GM19193 (cell line): ENCODE data around the gene LIN7C.

ENCODE experiments used
- POLR2A ChIP-seq: IDR thresholded peaks from 4 replicates; pipeline ENCODE4 v1.6.1; 2011; ENCODE audit not compliant: insufficient read depth, insufficient read length; ENCODE audit errors: extremely low read depth

LIN7C gene

GRCh38 chr11:27485930-27486773 is 20.4 kb downstream of the LIN7C start:
- no peak for TF ChIP-seq POLR2A

GRCh38 chr11:27482793-27483192 is 23.8 kb downstream of the LIN7C start:
- TF ChIP-seq POLR2A, result no peak

- TF ChIP-seq POLR2A, result no peak
Measured at GRCh38 chr11:27481992-27482391, 24.6 kb downstream of the LIN7C start.

- TF ChIP-seq POLR2A, result no peak
Measured at GRCh38 chr11:27477831-27478230, 28.7 kb downstream of the LIN7C start.

GRCh38 chr11:27477243-27477642 is 29.3 kb downstream of the LIN7C start:
- TF ChIP-seq POLR2A, result no peak

- no peak for TF ChIP-seq POLR2A
Measured at GRCh38 chr11:27475622-27476021, 30.9 kb downstream of the LIN7C start.

GRCh38 chr11:27473017-27473406 is 33.6 kb downstream of the LIN7C start:
- no peak for TF ChIP-seq POLR2A

GRCh38 chr11:27472398-27473016 is 34.1 kb downstream of the LIN7C start, which contains the start of gene LGR4:
LGR4 (minus strand) TSS chr11:27472790; CDS start chr11:27472302, 488 bp downstream.
- no peak for TF ChIP-seq POLR2A

GRCh38 chr11:27471589-27472397 is 34.8 kb downstream of the LIN7C start:
- no peak for TF ChIP-seq POLR2A

- no peak for TF ChIP-seq POLR2A
Measured at GRCh38 chr11:27470826-27471588, 35.6 kb downstream of the LIN7C start.

- TF ChIP-seq POLR2A, result no peak
Measured at GRCh38 chr11:27470166-27470565, 36.4 kb downstream of the LIN7C start.

- TF ChIP-seq POLR2A, result no peak
Measured at GRCh38 chr11:27468995-27469695, 37.4 kb downstream of the LIN7C start.

- TF ChIP-seq POLR2A, result no peak
Measured at GRCh38 chr11:27468209-27468994, 38.2 kb downstream of the LIN7C start.
